Activated naive CD4-positive, alpha-beta T cell treated with anti-CD3 and anti-CD28 coated beads, Interleukin-2, amount 50 U/mL, for 72 hours (primary cell): ENCODE measurements around the gene AP4M1. TPM values are rescaled to one million over a fixed set of nuclear protein-coding genes. Genes with fewer than 3 reads are reported as not detected.
A peak's percentile ranks its signal among the peaks of the same experiment; 100 is the strongest.
"Not testable (repeated sequence)": the region's sequence is repeated elsewhere in the genome, so short reads cannot be mapped to it uniquely, and the experiment has no call there.

ENCODE experiments used
- ATAC-seq, 2 donors: fragments of 150-1000 bp; cut with Tn5 transposase; 2 replicates each; pipeline ENCODE4 v1.10.0; 2021; ENCODE audit warnings: mild to moderate bottlenecking in 2 of 2, moderate library complexity in 2 of 2
- DNase-seq, 2 donors: peaks; one replicate each; pipeline ENCODE4 v3.0.0; 2021 to 2022; ENCODE audit warnings: low spot score in 2 of 2
- H3K27ac Mint-ChIP-seq, 2 donors: one replicate each; pipeline ENCODE4 v1.8.0; 2022; ENCODE audit warnings: mild to moderate bottlenecking in 2 of 2, mixed read lengths in 2 of 2
- H3K36me3 Mint-ChIP-seq, 2 donors: one replicate each; pipeline ENCODE4 v1.8.0; 2022; ENCODE audit warnings: mixed read lengths in 2 of 2
- H3K9me3 Mint-ChIP-seq, 2 donors: one replicate each; pipeline ENCODE4 v1.8.0; 2022; ENCODE audit warnings: mixed read lengths in 2 of 2
- total RNA-seq, 2 donors: library from RNA; stranded (reverse); gene quantifications; one replicate each; pipeline ENCODE4 v1.2.3, GENCODE V29; 2022

Gene AP4M1
- total RNA-seq, 2 donors from 2014 or later, result 8.4 to 13.6 TPM

- DNase-seq (peak; percentile 91 to 93), ATAC-seq (peak; percentile 81)
- peak within 1 kb of the TSS; percentile 94 to 99 for H3K27ac Mint-ChIP-seq
- peaks cover 7 to 16% of the 10 kb centered on the region in 2 donors for H3K36me3 Mint-ChIP-seq
- no peaks in the 10 kb centered on the region for H3K9me3 Mint-ChIP-seq
Measured at GRCh38 chr7:100119072-100119969, 17.9 kb downstream of the AP4M1 start, which contains the start of the genes CNPY4 and TAF6. CNPY4 (plus strand) TSS chr7:100119634; CDS start chr7:100119745, 111 bp downstream. TAF6 (minus strand) TSS chr7:100119358; CDS start chr7:100114209, 5,149 bp downstream.

- H3K36me3 Mint-ChIP-seq, result peaks cover 13 to 16% of the 10 kb centered on the region in 2 donors
- peak overlapping the region; percentile 94 to 99 for H3K27ac Mint-ChIP-seq
- no peaks in the 10 kb centered on the region for H3K9me3 Mint-ChIP-seq
- DNase-seq (peak; percentile 66 to 69), ATAC-seq (peak; percentile 74 to 84)
Measured at GRCh38 chr7:100119970-100120732, 18.7 kb downstream of the AP4M1 start.

GRCh38 chr7:100120733-100121036, 19.2 kb downstream of the AP4M1 start:
- H3K27ac Mint-ChIP-seq, result peak overlapping the region; percentile 94 to 99
- DNase-seq, result no peak
- no peak for ATAC-seq
- peaks cover 13 to 19% of the 10 kb centered on the region in 2 donors for H3K36me3 Mint-ChIP-seq
- no peaks in the 10 kb centered on the region for H3K9me3 Mint-ChIP-seq

GRCh38 chr7:100122067-100122466, 20.6 kb downstream of the AP4M1 start:
- H3K36me3 Mint-ChIP-seq, result peaks cover 23 to 33% of the 10 kb centered on the region in 2 donors
- no peaks in the 10 kb centered on the region for H3K9me3 Mint-ChIP-seq
- ATAC-seq (no peak), DNase-seq (no peak)
- H3K27ac Mint-ChIP-seq, result no peak overlapping the region

GRCh38 chr7:100122568-100122967, 21.1 kb downstream of the AP4M1 start:
- no peak for ATAC-seq
- Mint-ChIP-seq H3K27ac (no peak overlapping the region), H3K9me3 (no peaks in the 10 kb centered on the region), H3K36me3 (peaks cover 24 to 33% of the 10 kb centered on the region in 2 donors)
- no peak for DNase-seq

- DNase-seq (no peak), ATAC-seq (no peak)
- Mint-ChIP-seq H3K36me3 (peaks cover 17 to 19% of the 10 kb centered on the region in 2 donors), H3K9me3 (no peaks in the 10 kb centered on the region), H3K27ac (peak overlapping the region in 1 of 2 donors; percentile 50)
Measured at GRCh38 chr7:100124301-100125230, 23.1 kb downstream of the AP4M1 start.

- ATAC-seq (peak in 1 of 2 donors; percentile 42), DNase-seq (no peak)
- H3K27ac Mint-ChIP-seq, result peak overlapping the region; percentile 94 to 99
- peaks cover 17% of the 10 kb centered on the region in 2 donors for H3K36me3 Mint-ChIP-seq
- H3K9me3 Mint-ChIP-seq, result no peaks in the 10 kb centered on the region
Measured at GRCh38 chr7:100126239-100126930, 24.9 kb downstream of the AP4M1 start.

- DNase-seq (peak; percentile 85 to 94), ATAC-seq (peak; percentile 78 to 81)
- Mint-ChIP-seq H3K27ac (peak within 1 kb of the TSS; percentile 94 to 99), H3K36me3 (peaks cover 17% of the 10 kb centered on the region in 2 donors), H3K9me3 (no peaks in the 10 kb centered on the region)
Measured at GRCh38 chr7:100126931-100127865, 25.8 kb downstream of the AP4M1 start, which contains the start of gene MBLAC1. MBLAC1 (plus strand) TSS chr7:100126967; CDS start chr7:100127396, 429 bp downstream.

- H3K36me3 Mint-ChIP-seq, result peaks cover 17% of the 10 kb centered on the region in 2 donors
- no peaks in the 10 kb centered on the region for H3K9me3 Mint-ChIP-seq
- ATAC-seq (no peak), DNase-seq (peak in 1 of 2 donors; percentile 30)
- H3K27ac Mint-ChIP-seq, result peak overlapping the region; percentile 50 to 94
Measured at GRCh38 chr7:100127866-100128636, 26.6 kb downstream of the AP4M1 start.

- H3K9me3 Mint-ChIP-seq, result no peaks in the 10 kb centered on the region
- no peak for ATAC-seq
- H3K27ac Mint-ChIP-seq, result no peak overlapping the region
- H3K36me3 Mint-ChIP-seq, result peaks cover 17% of the 10 kb centered on the region in 2 donors
- no peak for DNase-seq
Measured at GRCh38 chr7:100128637-100128963, 27.2 kb downstream of the AP4M1 start.

GRCh38 chr7:100130220-100130607, 28.8 kb downstream of the AP4M1 start:
- not testable (repeated sequence) for ATAC-seq, DNase-seq, H3K9me3 Mint-ChIP-seq, H3K27ac Mint-ChIP-seq
- peaks cover 11 to 17% of the 10 kb centered on the region in 2 donors for H3K36me3 Mint-ChIP-seq

GRCh38 chr7:100130608-100131453, 29.4 kb downstream of the AP4M1 start:
- Mint-ChIP-seq H3K36me3 (peaks cover 11 to 13% of the 10 kb centered on the region in 2 donors), H3K9me3 (no peaks in the 10 kb centered on the region), H3K27ac (no peak overlapping the region)
- ATAC-seq, result peak; percentile 21 to 24
- peak; percentile 83 to 96 for DNase-seq

- DNase-seq, result no peak
- Mint-ChIP-seq H3K27ac (no peak overlapping the region), H3K36me3 (peaks cover 0 to under 1% of the 10 kb centered on the region in 2 donors), H3K9me3 (no peaks in the 10 kb centered on the region)
- ATAC-seq, result no peak
Measured at GRCh38 chr7:100132126-100132525, 30.7 kb downstream of the AP4M1 start.
